Activated CD4-positive, alpha-beta T cell treated with anti-CD3 and anti-CD28 coated beads, Interleukin-2, Interleukin-4, amounts not matched to agents 100 ng/mL and 50 ng/mL, durations not matched to agents 16 hours and 8 hours (primary cell): ENCODE data around the gene ETDC.

Experiments used
- DNase-seq: peaks from one replicate; pipeline ENCODE4 v3.0.0-alpha.2; 2020; ENCODE audit warnings: low spot score

The ETDC gene

GRCh38 chrX:135346975-135347374, 37.7 kb downstream of the ETDC start:
- no peak for DNase-seq

- DNase-seq = no peak
Observed at GRCh38 chrX:135347381-135348016, 38.2 kb downstream of the ETDC start.

- no peak for DNase-seq
Observed at GRCh38 chrX:135354288-135354687, 45.0 kb downstream of the ETDC start.
